Measurements from ENCODE around the gene KCNK4. TPM values are rescaled to one million over a fixed set of nuclear protein-coding genes. Genes with fewer than 3 reads are reported as not detected.
"Not testable (repeated sequence)": the region's sequence is repeated elsewhere in the genome, so short reads cannot be mapped to it uniquely, and the experiment has no call there.

The KCNK4 gene
- polyA plus RNA-seq, 3 donors, result not detected

- Mint-ChIP-seq H3K27me3 (ENCODE audit: low read depth in 3 of 3) (peaks cover 3 to 10% (median 7%) of the 10 kb centered on the region in 3 donors), H3K27ac (peak overlapping the region in 6 of 7 donors; percentile 78 to 88 (median 84)), H3K4me3 (peak overlapping the region; percentile 85 to 89), H3K9me3 (no peaks in the 10 kb centered on the region), H3K36me3 (peaks cover 13 to 14% of the 10 kb centered on the region in 2 donors), H3K4me1 (peaks cover 46% of the 10 kb centered on the region)
- Histone ChIP-seq H3K9ac (ENCODE audit: insufficient read depth, low read length, poor library complexity, severe bottlenecking) (peak overlapping the region; percentile 76), H3K4me3 (replicated peaks in 1 of 3; ENCODE audit: low read depth in 2 of 3, low read length in 3 of 3) (peak overlapping the region; percentile 45 to 86 (median 51)), H2AFZ (ENCODE audit: insufficient read depth, low read depth, low read length, poor library complexity, severe bottlenecking) (no peak overlapping the region), H3K27me3 (ENCODE audit: control insufficient read depth in 2 of 2, insufficient read depth in 2 of 2, low read length in 2 of 2) (no peaks in the 10 kb centered on the region), H3K9me3 (replicated peaks in 1 of 2; ENCODE audit: control insufficient read depth in 1 of 2, insufficient read depth in 1 of 2, low read length in 2 of 2) (no peaks in the 10 kb centered on the region), H4K20me1 (ENCODE audit: insufficient read depth, low read length) (no peaks in the 10 kb centered on the region), H3K4me2 (replicated peaks; ENCODE audit: extremely low read depth, low read length, poor library complexity, severe bottlenecking) (peak overlapping the region; percentile 91), H3K36me3 (replicated peaks in 1 of 2; ENCODE audit: control insufficient read depth in 1 of 2, insufficient read depth in 2 of 2, low read length in 2 of 2) (peaks cover 10 to 12% of the 10 kb centered on the region in 2 donors), H3K79me2 (ENCODE audit: insufficient read depth, low read length) (peaks cover 40% of the 10 kb centered on the region), H3K27ac (ENCODE audit: low read depth in 1 of 2, low read length in 2 of 2) (peak overlapping the region; percentile 11 to 92), H3K4me1 (ENCODE audit: control insufficient read depth in 1 of 2, insufficient read depth in 2 of 2, low read length in 2 of 2) (peaks cover 49 to 68% of the 10 kb centered on the region in 2 donors)
- 0% methylated on average over 43 of the region's 46 CpGs for WGBS (ENCODE audit: insufficient coverage)
- DNase-seq, result peak; percentile 86 to 97 (median 91)
- TF ChIP-seq CTCF (IDR thresholded peaks at IDR 0.05), result no peak
- intact Hi-C loops (cut with micrococcal nuclease), result no loop called here
Measured at GRCh38 chr11:64245797-64246620, 45.1 kb upstream of the KCNK4 start.

- DNase-seq; H3K27ac ChIP-seq (ENCODE audit: low read depth in 1 of 2, low read length in 2 of 2); H4K20me1 ChIP-seq (ENCODE audit: insufficient read depth, low read length); H3K9me3 Mint-ChIP-seq; intact Hi-C loops (cut with micrococcal nuclease); H2AFZ ChIP-seq (ENCODE audit: insufficient read depth, low read depth, low read length, poor library complexity, severe bottlenecking); H3K9me3 ChIP-seq (replicated peaks in 1 of 2; ENCODE audit: control insufficient read depth in 1 of 2, insufficient read depth in 1 of 2, low read length in 2 of 2); H3K27me3 ChIP-seq (ENCODE audit: control insufficient read depth in 2 of 2, insufficient read depth in 2 of 2, low read length in 2 of 2): not testable (repeated sequence)
- Histone ChIP-seq H3K36me3 (replicated peaks in 1 of 2; ENCODE audit: control insufficient read depth in 1 of 2, insufficient read depth in 2 of 2, low read length in 2 of 2) (peaks cover 10 to 12% of the 10 kb centered on the region in 2 donors), H3K4me3 (replicated peaks in 1 of 3; ENCODE audit: low read depth in 2 of 3, low read length in 3 of 3) (peak overlapping the region; percentile 45 to 94 (median 86)), H3K9ac (ENCODE audit: insufficient read depth, low read length, poor library complexity, severe bottlenecking) (peak overlapping the region; percentile 76), H3K79me2 (ENCODE audit: insufficient read depth, low read length) (peaks cover 39% of the 10 kb centered on the region), H3K4me2 (replicated peaks; ENCODE audit: extremely low read depth, low read length, poor library complexity, severe bottlenecking) (peak overlapping the region; percentile 93), H3K4me1 (ENCODE audit: control insufficient read depth in 1 of 2, insufficient read depth in 2 of 2, low read length in 2 of 2) (peaks cover 51 to 72% of the 10 kb centered on the region in 2 donors)
- Mint-ChIP-seq H3K4me3 (peak overlapping the region; percentile 83 to 87), H3K27ac (peak overlapping the region in 1 of 7 donors; percentile 83), H3K27me3 (ENCODE audit: low read depth in 3 of 3) (peaks cover 3 to 10% (median 7%) of the 10 kb centered on the region in 3 donors), H3K4me1 (peaks cover 46% of the 10 kb centered on the region), H3K36me3 (peaks cover 13 to 14% of the 10 kb centered on the region in 2 donors)
- 0% methylated on average over 43 of the region's 43 CpGs for WGBS (ENCODE audit: insufficient coverage)
Measured at GRCh38 chr11:64246621-64246870, 44.6 kb upstream of the KCNK4 start.
